GM12878 (cell line): ENCODE results near the gene UNC93B1. TPM values are rescaled to one million over a fixed set of nuclear protein-coding genes. Genes with fewer than 3 reads are reported as not detected.

ENCODE experiments used
- ATAC-seq: fragments of 200-7000 bp; cut with Tn5 transposase; 3 replicates; pipeline ENCODE4 v1.9.1; 2020; ENCODE audit warnings: mild to moderate bottlenecking, moderate library complexity
- BruUV-seq: library from RNA; stranded (reverse); fragments of 400-500 nt; replicated peaks from 2 replicates; lab custom pipeline; 2021; lab: Mats Ljungman, UMichigan
- CTCF ChIA-PET: fragments of 300-600 bp; sonication (Branson Sonifier 250); formaldehyde crosslinking; extraction: SDS; loops from one replicate; lab custom pipeline; 2021; ENCODE audit warnings: inconsistent platforms; lab: Yijun Ruan, JAX
- POLR2A ChIA-PET: fragments of 350-600 bp; formaldehyde crosslinking; extraction: SDS; loops from one replicate; lab custom pipeline; 2021; ENCODE audit warnings: inconsistent platforms; lab: Charles Lee
- RAD21 ChIA-PET: fragments of 300-600 bp; sonication (Branson Sonifier 250); formaldehyde crosslinking; loops from one replicate; lab custom pipeline; 2023; ENCODE audit warnings: antibody characterized with exemption; ENCODE audit not compliant: unreplicated experiment; lab: Charles Lee
- SMC1A ChIA-PET: fragments of 300-600 bp; sonication (Branson Sonifier 250); formaldehyde crosslinking; loops from one replicate; lab custom pipeline; 2023; ENCODE audit not compliant: unreplicated experiment, uncharacterized antibody; lab: Charles Lee
- DNase-seq: peaks from one replicate; pipeline ENCODE4 v3.0.0-alpha.2; 2011; ENCODE audit warnings: low read depth, low spot score
- FAIRE-seq: peaks from 3 replicates; lab custom pipeline; 2011; peaks lifted over from hg19 to GRCh38; lab: Jason Lieb, UNC
- H2AFZ ChIP-seq: 2 replicates; pipeline ENCODE4 v1.6.0; 2011; ENCODE audit warnings: low read depth, low read length, control low read depth; ENCODE audit not compliant: control insufficient read depth
- H3K27ac ChIP-seq: 2 replicates; pipeline ENCODE4 v1.5.1; 2011; ENCODE audit warnings: control low read depth; ENCODE audit not compliant: control insufficient read depth, insufficient read depth
- H3K27me3 ChIP-seq, 2 experiments: replicated peaks in 1 of 2; 2 replicates each; pipeline versions ENCODE4 v1.6.0 to v1.6.1; 2011; ENCODE audit warnings: low read length in 1 of 2; ENCODE audit not compliant: control insufficient read depth in 2 of 2, insufficient read depth in 2 of 2
- H3K36me3 ChIP-seq, 2 experiments: 2 replicates each; pipeline ENCODE4 v1.5.1; 2011; ENCODE audit warnings: low read length in 1 of 2; ENCODE audit not compliant: control insufficient read depth in 2 of 2, insufficient read depth in 2 of 2
- H3K4me1 ChIP-seq: 2 replicates; pipeline ENCODE4 v1.6.1; 2011; ENCODE audit warnings: mild to moderate bottlenecking, low read length, moderate library complexity, mixed read lengths; ENCODE audit not compliant: control insufficient read depth, insufficient read depth
- H3K4me2 ChIP-seq: 2 replicates; pipeline ENCODE4 v1.6.0; 2011; ENCODE audit warnings: control low read depth; ENCODE audit not compliant: control insufficient read depth, insufficient read depth
- H3K4me3 ChIP-seq: fragments of 200-600 bp; sonication (generic); 2 replicates; pipeline ENCODE4 v1.5.1; 2016
- H3K79me2 ChIP-seq: 2 replicates; pipeline ENCODE4 v1.6.0; 2011; ENCODE audit warnings: low read length; ENCODE audit not compliant: control insufficient read depth, insufficient read depth
- H3K9ac ChIP-seq: 2 replicates; pipeline ENCODE4 v1.8.0; 2011; ENCODE audit warnings: low read length, control low read depth, mixed read lengths; ENCODE audit not compliant: control insufficient read depth, insufficient read depth
- H3K9me3 ChIP-seq: replicated peaks from 3 replicates; pipeline ENCODE4 v1.5.1; 2011; ENCODE audit warnings: mild to moderate bottlenecking, low read length; ENCODE audit not compliant: control insufficient read depth, insufficient read depth
- H4K20me1 ChIP-seq: 2 replicates; pipeline ENCODE4 v1.6.0; 2011; ENCODE audit not compliant: control insufficient read depth, insufficient read depth
- BCL3 ChIP-seq: IDR thresholded peaks from 2 replicates; pipeline ENCODE4 v1.6.1; 2011; ENCODE audit warnings: borderline replicate concordance, low read depth, mild to moderate bottlenecking, moderate library complexity, low read length; ENCODE audit not compliant: insufficient read depth, poor library complexity, severe bottlenecking
- CHD4 ChIP-seq: fragments of 200-600 bp; sonication (generic); IDR thresholded peaks from 2 replicates; pipeline ENCODE4 v1.6.1; 2016; ENCODE audit warnings: mild to moderate bottlenecking
- GABPA ChIP-seq: IDR thresholded peaks from 2 replicates; pipeline ENCODE4 v1.6.1; 2014; ENCODE audit warnings: antibody characterized with exemption, low read depth, mild to moderate bottlenecking, inconsistent platforms
- HDAC6 ChIP-seq: fragments of 200-600 bp; sonication (generic); IDR thresholded peaks from one replicate; pipeline ENCODE4 v1.8.0; 2017; ENCODE audit warnings: antibody characterized with exemption; ENCODE audit not compliant: unreplicated experiment
- IRF5 ChIP-seq: fragments of 450-650 bp; IDR thresholded peaks from 2 replicates; pipeline ENCODE4 v1.6.1; 2017; ENCODE audit warnings: borderline replicate concordance
- KLF5 ChIP-seq: fragments of 450-650 bp; IDR thresholded peaks from 2 replicates; pipeline ENCODE4 v1.6.1; 2014; ENCODE audit warnings: mild to moderate bottlenecking; ENCODE audit not compliant: partially characterized antibody
- MEF2B ChIP-seq: fragments of 450-650 bp; IDR thresholded peaks from 2 replicates; pipeline ENCODE4 v1.6.1; 2018; ENCODE audit warnings: mild to moderate bottlenecking, moderate library complexity; ENCODE audit not compliant: partially characterized antibody, poor library complexity, severe bottlenecking
- MTA2 ChIP-seq: fragments of 450-650 bp; IDR thresholded peaks from 2 replicates; pipeline ENCODE4 v1.6.1; 2016; ENCODE audit warnings: low read depth, mild to moderate bottlenecking, moderate library complexity
- NR2C2 ChIP-seq: IDR thresholded peaks from 2 replicates; pipeline ENCODE4 v1.6.1; 2011; ENCODE audit warnings: borderline replicate concordance, low read depth; ENCODE audit not compliant: control insufficient read depth, insufficient read length
- PAX5 ChIP-seq: IDR thresholded peaks from 2 replicates; pipeline ENCODE4 v1.6.1; 2011; ENCODE audit warnings: low read depth, low read length, borderline replicate concordance
- PBX3 ChIP-seq: IDR thresholded peaks from 2 replicates; pipeline ENCODE4 v1.6.1; 2011; ENCODE audit warnings: mild to moderate bottlenecking, low read depth, low read length, moderate library complexity; ENCODE audit not compliant: insufficient replicate concordance
- PKNOX1 ChIP-seq: fragments of 450-650 bp; IDR thresholded peaks from 2 replicates; pipeline ENCODE4 v1.6.1; 2016; ENCODE audit warnings: mild to moderate bottlenecking
- POU2F2 ChIP-seq: IDR thresholded peaks from 3 replicates; pipeline ENCODE4 v1.6.1; 2011; ENCODE audit warnings: low read depth, mild to moderate bottlenecking, low read length, borderline replicate concordance
- RBBP5 ChIP-seq: fragments of 200-600 bp; sonication (generic); conservative IDR thresholded peaks from 2 replicates; pipeline ENCODE4 v1.6.1; 2016
- RELB ChIP-seq: fragments of 450-650 bp; IDR thresholded peaks from 2 replicates; pipeline ENCODE4 v1.6.1; 2017; ENCODE audit warnings: low read depth, mild to moderate bottlenecking, moderate library complexity
- RFX5 ChIP-seq: IDR thresholded peaks from 2 replicates; pipeline ENCODE4 v1.6.1; 2011; ENCODE audit warnings: low read depth, low read length, improper control_type of control experiment
- SMC3 ChIP-seq: IDR thresholded peaks from 2 replicates; pipeline ENCODE4 v1.6.1; 2011; ENCODE audit warnings: low read length, improper control_type of control experiment, borderline replicate concordance
- SP1 ChIP-seq: IDR thresholded peaks from one replicate; pipeline ENCODE4 v1.6.1; 2011; ENCODE audit warnings: low read depth, low read length
- WGBS: methylation state at CpG from one replicate; pipeline ENCODE4 v1.1.6; 2016; ENCODE audit warnings: low lambda C conversion rate; ENCODE audit not compliant: insufficient replicate concordance, insufficient coverage; ENCODE audit errors: missing lambda C conversion rate; 5-methylcytosine and 5-hydroxymethylcytosine counted together
- in situ Hi-C: fragments of 300-500 bp; cut with MboI; formaldehyde crosslinking; loops from 9 replicates; pipeline ENCODE4 v1.14.3; 2018; ENCODE audit warnings: mixed read lengths
- intact Hi-C: fragments of 100-400 bp; cut with micrococcal nuclease; formaldehyde crosslinking; loops from one replicate; pipeline ENCODE4 v1.14.2; 2022; ENCODE audit not compliant: unreplicated experiment
- polyA plus RNA-seq, 11 experiments: library from polyadenylated mRNA; depleted of rRNA in 4 of 11; unstranded in 6 of 11; stranded (reverse) in 5 of 11; fragments of >200 nt; fragmentation: Nextera tagmentation in 4 of 11; fragmentation: Illumina TruSeq in 1 of 11; extraction: Ambion mirVana in 4 of 11; extraction: Trizol in 1 of 11; gene quantifications; 1 replicate in 1 of 11; 2 replicates in 10 of 11; pipeline versions ENCODE4 v1.2.1 to v1.2.3, GENCODE V29; 2011 to 2016; ENCODE audit warnings: inconsistent platforms in 2 of 11, missing spikeins in 2 of 11, low read depth in 1 of 11
- total RNA-seq, 4 experiments: library from RNA; depleted of rRNA in 3 of 4; stranded (reverse); fragments of >200 nt in 3 of 4; fragmentation: Illumina TruSeq in 1 of 4; extraction: Trizol in 1 of 4; gene quantifications; 2 replicates each; pipeline versions ENCODE4 v1.2.1 to v1.2.3, GENCODE V29; 2013 to 2021

The UNC93B1 gene
- total and polyA plus RNA-seq, 10 of the 15 experiments (the other 5 are each of a cell fraction or from before 2014, with no cell fraction given), result 1.3 to 79.7 (median 36.3) TPM

- H3K9ac ChIP-seq, result no peak overlapping the region
- peaks cover 0 to 2% of the 10 kb centered on the region in 2 experiments; a peak in 1 of 4 replicates for H3K36me3 ChIP-seq
- H3K4me3 ChIP-seq, result no peak overlapping the region
- no TSS peak for BruUV-seq
- no peaks in the 10 kb centered on the region for H3K27me3 ChIP-seq
- H3K27ac ChIP-seq, result no peak overlapping the region
- in situ Hi-C loops (no loop called here), intact Hi-C loops (loop anchor here (10.0 kb wide), 1 partner anchor 427 kb away; no protein-coding TSS in a partner anchor)
- ChIA-PET SMC1A (no interaction called here), POLR2A (no interaction called here), RAD21 (interaction anchor here (1.4 kb wide), 1 partner anchor 17 kb away, joined by 3 read pairs; the partner anchor contains the start of gene ALDH3B1), CTCF (no interaction called here)
- FAIRE-seq, result no peak
- no peaks in the 10 kb centered on the region for H3K9me3 ChIP-seq
- no peak for DNase-seq
- H3K79me2 ChIP-seq, result peaks cover 18% of the 10 kb centered on the region
- no peak for ATAC-seq
- H4K20me1 ChIP-seq, result no peaks in the 10 kb centered on the region
- no peak overlapping the region for H3K4me2 ChIP-seq
- no peak overlapping the region for H2AFZ ChIP-seq
- 98% methylated on average over 16 of the region's 21 CpGs for WGBS
- H3K4me1 ChIP-seq, result peaks cover 17% of the 10 kb centered on the region
- TF ChIP-seq SP1, result no peak
- no peak for TF ChIP-seq MEF2B
- no peak for TF ChIP-seq PKNOX1
- TF ChIP-seq RBBP5, result no peak
- TF ChIP-seq BCL3, result no peak
- TF ChIP-seq CHD4, result no peak
- TF ChIP-seq HDAC6, result no peak
- TF ChIP-seq POU2F2, result no peak
- TF ChIP-seq NR2C2, result no peak
- TF ChIP-seq MTA2, result no peak
- no peak for TF ChIP-seq RELB
- TF ChIP-seq RFX5, result no peak
- no peak for TF ChIP-seq KLF5
- TF ChIP-seq PAX5, result no peak
- no peak for TF ChIP-seq SMC3
- TF ChIP-seq PBX3, result no peak
- no peak for TF ChIP-seq GABPA
- TF ChIP-seq IRF5, result no peak
These were observed 23.8 kb upstream of the UNC93B1 start for GRCh38 chr11:68027667-68028066.
